K562 (cell line): ENCODE measurements around the gene SYNPR. TPM values are rescaled to one million over a fixed set of nuclear protein-coding genes. Genes with fewer than 3 reads are reported as not detected.
A peak's percentile ranks its signal among the peaks of the same experiment; 100 is the strongest.

Experiments
- ATAC-seq: fragments of 200-7000 bp; cut with Tn5 transposase; 3 replicates; pipeline ENCODE4 v1.9.1; 2020; ENCODE audit warnings: moderate library complexity
- BruUV-seq: library from RNA; stranded (reverse); fragments of 400-500 nt; replicated peaks from 2 replicates; lab custom pipeline; 2021; lab: Mats Ljungman, UMichigan
- CTCF ChIA-PET: fragments of 300-600 bp; formaldehyde crosslinking; extraction: SDS; loops from one replicate; lab custom pipeline; 2021; ENCODE audit warnings: low intra/inter-chr PET ratio; lab: Yijun Ruan, JAX
- POLR2A ChIA-PET: fragments of 300-600, 350-650 bp; sonication (Branson Sonifier 250); formaldehyde crosslinking; extraction: SDS; loops from one replicate; lab custom pipeline; 2021; ENCODE audit warnings: antibody characterized with exemption, inconsistent platforms; lab: Yijun Ruan, JAX
- DNase-seq, 4 experiments: peaks; one replicate each; pipeline versions ENCODE4 v3.0.0 to v3.0.0-alpha.2; 2011 to 2018; ENCODE audit warnings: low spot score in 3 of 4, mixed read lengths in 3 of 4; ENCODE audit errors: extremely low read depth in 1 of 4
- FAIRE-seq: peaks from 2 replicates; lab custom pipeline; 2011; peaks lifted over from hg19 to GRCh38; lab: Jason Lieb, UNC
- H2AFZ ChIP-seq: 2 replicates; pipeline ENCODE4 v1.6.0; 2011; ENCODE audit warnings: low read depth, low read length, control low read depth, inconsistent platforms
- H3K27ac ChIP-seq: fragments of 200-600 bp; 3 replicates; pipeline ENCODE4 v1.8.0; 2011; ENCODE audit warnings: low read depth, mild to moderate bottlenecking, control low read depth, inconsistent platforms, low read length, moderate library complexity, mixed read lengths; ENCODE audit errors: extremely low read depth
- H3K27me3 ChIP-seq, 2 experiments: fragments of 300-600 bp in 1 of 2; 2 replicates in 1 of 2; 3 replicates in 1 of 2; pipeline versions ENCODE4 v1.6.0 to v1.8.0; 2011; ENCODE audit warnings: inconsistent platforms in 2 of 2, low read length in 2 of 2, mild to moderate bottlenecking in 1 of 2, mixed read lengths in 1 of 2, moderate library complexity in 1 of 2; ENCODE audit not compliant: control insufficient read depth in 2 of 2, insufficient read depth in 2 of 2
- H3K36me3 ChIP-seq: fragments of 300-600 bp; 3 replicates; pipeline ENCODE4 v1.8.0; 2011; ENCODE audit warnings: mild to moderate bottlenecking, low read length, inconsistent platforms; ENCODE audit not compliant: control insufficient read depth, insufficient read depth
- H3K4me1 ChIP-seq, 2 experiments: fragments of 200-600 bp in 1 of 2; replicated peaks in 1 of 2; 2 replicates in 1 of 2; 3 replicates in 1 of 2; pipeline versions ENCODE4 v1.5.1 to v1.8.0; 2011; ENCODE audit warnings: inconsistent platforms in 2 of 2, low read length in 2 of 2, mild to moderate bottlenecking in 1 of 2, mixed read lengths in 1 of 2, moderate library complexity in 1 of 2; ENCODE audit not compliant: control insufficient read depth in 2 of 2, insufficient read depth in 2 of 2
- H3K4me2 ChIP-seq: 2 replicates; pipeline ENCODE4 v1.6.1; 2011; ENCODE audit warnings: low read length, control low read depth, inconsistent platforms, mixed read lengths; ENCODE audit not compliant: insufficient read depth
- H3K4me3 ChIP-seq: fragments of 200-600 bp; sonication (generic), shearing (Covaris generic); 2 replicates; pipeline ENCODE4 v1.5.1; 2016; ENCODE audit warnings: control low read depth, inconsistent platforms
- H3K79me2 ChIP-seq: fragments of 200-600 bp; 3 replicates; pipeline ENCODE4 v1.8.0; 2011; ENCODE audit warnings: low read length, inconsistent platforms; ENCODE audit not compliant: control insufficient read depth, insufficient read depth
- H3K9ac ChIP-seq, 2 experiments: 2 replicates each; pipeline versions ENCODE4 v1.6.0 to v1.6.1; 2011; ENCODE audit warnings: low read depth in 2 of 2, low read length in 2 of 2, control low read depth in 1 of 2, inconsistent platforms in 1 of 2, mild to moderate bottlenecking in 1 of 2, mixed read lengths in 1 of 2; ENCODE audit not compliant: insufficient read depth in 1 of 2
- H3K9me1 ChIP-seq: one replicate; pipeline ENCODE4 v1.6.0; 2011; ENCODE audit warnings: inconsistent platforms, mild to moderate bottlenecking, low read length, moderate library complexity; ENCODE audit not compliant: control insufficient read depth, insufficient read depth
- H3K9me3 ChIP-seq: replicated peaks from 2 replicates; pipeline ENCODE4 v1.5.1; 2011; ENCODE audit warnings: low read depth, low read length, inconsistent platforms; ENCODE audit not compliant: control insufficient read depth, insufficient read depth
- H4K20me1 ChIP-seq: replicated peaks from 2 replicates; pipeline ENCODE4 v1.6.1; 2011; ENCODE audit warnings: low read length, inconsistent platforms, mixed read lengths; ENCODE audit not compliant: control insufficient read depth, insufficient read depth
- PATZ1 ChIP-seq: fragments of 250-450 bp; sonication (Bioruptor Pico); IDR thresholded peaks from 2 replicates; pipeline ENCODE4 v1.5.0; 2020; ENCODE audit warnings: mild to moderate bottlenecking, borderline replicate concordance
- ZBTB11 ChIP-seq, 3 experiments: fragments of 200-800 bp in 1 of 3; fragments of 250-450 bp in 1 of 3; fragments of 450-650 bp in 1 of 3; sonication (Bioruptor Pico) in 1 of 3; sonication (Bioruptor generic) in 1 of 3; formaldehyde crosslinking in 1 of 3; IDR thresholded peaks; 2 replicates each; pipeline versions ENCODE4 v1.6.1 to v1.8.0; 2016 to 2022; ENCODE audit warnings: mild to moderate bottlenecking in 2 of 3, missing genetic modification characterization in 2 of 3, missing compliant biosample characterization in 1 of 3, moderate library complexity in 1 of 3
- in situ Hi-C: fragments of 300-500 bp; cut with MboI; formaldehyde crosslinking; loops from 4 replicates; pipeline ENCODE4 v1.15.0; 2018; ENCODE audit warnings: inconsistent platforms, mixed read lengths
- intact Hi-C: fragments of 100-400 bp; cut with micrococcal nuclease; formaldehyde crosslinking; loops from 2 replicates; pipeline ENCODE4 v1.14.2; 2022
- polyA plus RNA-seq, 8 experiments: library from polyadenylated mRNA; depleted of rRNA in 4 of 8; stranded (reverse) in 5 of 8; unstranded in 3 of 8; fragments of >200 nt; fragmentation: Nextera tagmentation in 2 of 8; fragmentation: Illumina TruSeq in 1 of 8; extraction: Ambion mirVana in 2 of 8; extraction: Trizol in 1 of 8; gene quantifications; 2 replicates each; pipeline versions ENCODE4 v1.2.1 to v1.2.3, GENCODE V29; 2011 to 2014; ENCODE audit warnings: inconsistent platforms in 1 of 8, missing spikeins in 1 of 8
- total RNA-seq, 7 experiments: library from RNA; depleted of rRNA in 6 of 7; stranded (reverse); fragments of >200 nt in 6 of 7; fragmentation: Illumina TruSeq in 2 of 7; extraction: Trizol in 2 of 7; gene quantifications; 2 replicates each; pipeline versions ENCODE4 v1.2.1 to v1.2.3, GENCODE V29; 2011 to 2021; ENCODE audit warnings: low replicate concordance in 1 of 7

SYNPR gene
- total and polyA plus RNA-seq, 9 of the 15 experiments (the other 6 are each of a cell fraction or from before 2014, with no cell fraction given) = not detected

- no peaks in the 10 kb centered on the region for H4K20me1 ChIP-seq
- TF ChIP-seq PATZ1 (CRISPR knock-in tag) (no peak), ZBTB11 (CRISPR knock-in tag; IDR thresholded peaks at IDR 0.05) (0 out of 6 replicates have a peak, but pooled peaks of 1 of the 3 experiments have one; percentile 5)
- no peak overlapping the region for H3K9ac ChIP-seq
- no TSS peak for BruUV-seq
- H3K4me1 ChIP-seq = no peaks in the 10 kb centered on the region
- FAIRE-seq = no peak
- no peaks in the 10 kb centered on the region for H3K27me3 ChIP-seq
- DNase-seq = no peak
- no peaks in the 10 kb centered on the region for H3K9me3 ChIP-seq
- no peak overlapping the region for H3K4me3 ChIP-seq
- no peaks in the 10 kb centered on the region for H3K79me2 ChIP-seq
- H3K9me1 ChIP-seq = no peaks in the 10 kb centered on the region
- ChIA-PET CTCF (no interaction called here), POLR2A (no interaction called here)
- no peak overlapping the region for H3K4me2 ChIP-seq
- intact Hi-C loops = no loop called here
- no peak for ATAC-seq
- in situ Hi-C loops = no loop called here
- no peak overlapping the region for H3K27ac ChIP-seq
- H3K36me3 ChIP-seq = no peaks in the 10 kb centered on the region
- no peak overlapping the region for H2AFZ ChIP-seq
These were observed 317.1 kb downstream of the SYNPR start for GRCh38 chr3:63595221-63595620.
